ENCODE measurements around the gene GPRC5C.
A peak's percentile ranks its signal among the peaks of the same experiment; 100 is the strongest.

Gene GPRC5C

DNA sequence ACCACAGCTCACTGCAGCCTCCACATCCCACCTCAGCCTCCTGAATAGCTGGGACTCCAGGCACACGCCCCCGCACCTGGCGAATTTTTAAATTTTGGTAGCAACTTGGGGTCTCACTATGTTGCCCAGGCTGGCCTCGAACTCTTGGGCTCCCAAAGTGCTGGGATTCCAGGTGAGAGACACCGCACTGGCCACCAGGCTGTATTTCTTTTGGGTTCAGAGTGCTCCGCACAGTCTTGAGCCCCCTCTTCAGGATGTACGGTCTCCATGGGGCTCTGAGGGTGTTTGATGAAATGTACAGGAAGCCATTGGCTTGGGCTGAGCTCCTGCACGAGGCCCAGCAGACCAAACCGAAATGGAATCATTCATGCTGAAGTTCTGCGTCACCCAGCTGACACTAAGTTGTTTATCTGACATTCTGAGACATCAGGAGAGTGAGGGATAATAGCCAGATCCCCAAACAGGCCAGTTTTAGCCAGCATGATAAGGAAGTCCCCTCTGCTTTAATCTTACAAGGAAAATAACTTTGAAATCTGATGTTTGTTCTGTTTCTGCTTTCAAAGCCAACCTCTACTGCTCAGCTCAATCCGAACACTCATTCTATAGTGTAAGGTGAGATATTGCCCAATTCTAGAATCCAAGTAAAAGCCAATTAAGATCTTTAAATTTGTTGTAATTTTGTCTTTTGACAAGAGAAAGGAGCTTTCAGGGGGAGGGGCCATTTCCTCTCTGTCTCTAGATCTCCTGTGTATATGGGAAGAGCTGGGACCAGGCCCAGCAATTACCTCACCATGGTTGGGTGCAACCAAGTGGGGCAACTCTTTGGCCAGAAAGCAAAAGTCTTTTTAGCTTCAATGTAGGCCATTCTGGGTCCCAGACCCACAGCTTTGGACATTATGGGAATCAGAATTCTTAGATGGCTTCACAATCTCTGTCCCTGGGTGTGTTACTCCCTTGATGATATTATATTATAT, 40.9 kb upstream of the GPRC5C start:
- TF ChIP-seq TAF1 (IDR thresholded peaks at IDR 0.05; ENCODE audit: low read depth, low read length) (no peak), SPI1 (IDR thresholded peaks at IDR 0.05; ENCODE audit: low read depth, low read length) (no peak), POLR2AphosphoS5 (IDR thresholded peaks at IDR 0.05; ENCODE audit: low read depth, low read length) (no peak), POLR2A (IDR thresholded peaks at IDR 0.05; ENCODE audit: low read depth, low read length) (no peak), POU2F2 (IDR thresholded peaks at IDR 0.05; ENCODE audit: low read depth, low read length) (no peak), PAX5 (IDR thresholded peaks at IDR 0.05; ENCODE audit: insufficient read depth, low read length, severe bottlenecking) (no peak)
- FAIRE-seq: no peak
- no peak for DNase-seq (ENCODE audit: insufficient read length, low spot score)

DNA sequence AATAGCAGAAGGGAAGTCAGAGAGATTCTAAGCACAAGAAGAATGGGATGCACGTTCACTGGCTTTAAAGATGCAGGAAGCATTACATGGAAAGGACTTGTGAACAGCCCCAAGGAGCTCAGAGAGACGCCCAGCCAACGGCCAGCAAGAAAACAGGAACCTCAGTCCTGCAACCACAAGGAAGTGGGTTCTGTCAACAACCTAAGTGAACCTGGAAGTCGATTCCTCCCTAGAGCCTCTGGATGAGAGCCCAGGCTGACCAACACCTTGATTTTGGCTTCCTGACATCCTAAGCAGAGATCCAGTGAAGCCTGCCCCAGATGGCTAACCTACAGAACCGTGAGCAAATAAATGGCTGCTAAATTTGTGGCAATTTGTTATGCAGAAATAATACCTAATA, 40.1 kb upstream of the GPRC5C start:
- FAIRE-seq (no peak), DNase-seq (ENCODE audit: insufficient read length, low spot score) (no peak)
- no peak for TF ChIP-seq SPI1 (IDR thresholded peaks at IDR 0.05; ENCODE audit: low read depth, low read length)
- no peak for TF ChIP-seq POLR2A (IDR thresholded peaks at IDR 0.05; ENCODE audit: low read depth, low read length)
- TF ChIP-seq POLR2AphosphoS5 (IDR thresholded peaks at IDR 0.05; ENCODE audit: low read depth, low read length): no peak
- no peak for TF ChIP-seq POU2F2 (IDR thresholded peaks at IDR 0.05; ENCODE audit: low read depth, low read length)
- TF ChIP-seq TAF1 (IDR thresholded peaks at IDR 0.05; ENCODE audit: low read depth, low read length): no peak
- no peak for TF ChIP-seq PAX5 (IDR thresholded peaks at IDR 0.05; ENCODE audit: insufficient read depth, low read length, severe bottlenecking)

DNA sequence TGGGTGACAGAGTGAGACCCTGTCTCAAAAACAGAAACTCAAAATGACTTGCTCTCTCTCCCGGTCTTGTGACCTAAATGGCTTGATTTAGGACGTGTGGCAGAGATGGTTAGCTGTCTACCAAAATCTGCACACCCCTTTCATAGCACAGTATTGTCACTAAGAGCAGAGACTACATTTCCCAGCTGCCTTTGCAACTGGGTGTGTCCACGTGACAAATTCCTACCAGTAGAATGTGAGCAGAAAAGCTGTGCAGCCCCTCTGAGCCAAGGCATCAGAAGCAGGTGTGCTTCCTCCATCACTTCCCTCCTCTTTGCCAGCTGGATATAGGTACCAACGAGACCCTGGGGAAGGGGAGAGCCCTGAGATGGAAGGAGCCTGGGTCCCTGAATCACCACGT, 39.0 kb upstream of the GPRC5C start:
- FAIRE-seq (peak; percentile 87), DNase-seq (ENCODE audit: insufficient read length, low spot score) (no peak)
- no peak for TF ChIP-seq POLR2A (IDR thresholded peaks at IDR 0.05; ENCODE audit: low read depth, low read length)
- no peak for TF ChIP-seq SPI1 (IDR thresholded peaks at IDR 0.05; ENCODE audit: low read depth, low read length)
- no peak for TF ChIP-seq POLR2AphosphoS5 (IDR thresholded peaks at IDR 0.05; ENCODE audit: low read depth, low read length)
- TF ChIP-seq PAX5 (IDR thresholded peaks at IDR 0.05; ENCODE audit: insufficient read depth, low read length, severe bottlenecking): no peak
- TF ChIP-seq TAF1 (IDR thresholded peaks at IDR 0.05; ENCODE audit: low read depth, low read length): no peak
- TF ChIP-seq POU2F2 (IDR thresholded peaks at IDR 0.05; ENCODE audit: low read depth, low read length): no peak

DNA sequence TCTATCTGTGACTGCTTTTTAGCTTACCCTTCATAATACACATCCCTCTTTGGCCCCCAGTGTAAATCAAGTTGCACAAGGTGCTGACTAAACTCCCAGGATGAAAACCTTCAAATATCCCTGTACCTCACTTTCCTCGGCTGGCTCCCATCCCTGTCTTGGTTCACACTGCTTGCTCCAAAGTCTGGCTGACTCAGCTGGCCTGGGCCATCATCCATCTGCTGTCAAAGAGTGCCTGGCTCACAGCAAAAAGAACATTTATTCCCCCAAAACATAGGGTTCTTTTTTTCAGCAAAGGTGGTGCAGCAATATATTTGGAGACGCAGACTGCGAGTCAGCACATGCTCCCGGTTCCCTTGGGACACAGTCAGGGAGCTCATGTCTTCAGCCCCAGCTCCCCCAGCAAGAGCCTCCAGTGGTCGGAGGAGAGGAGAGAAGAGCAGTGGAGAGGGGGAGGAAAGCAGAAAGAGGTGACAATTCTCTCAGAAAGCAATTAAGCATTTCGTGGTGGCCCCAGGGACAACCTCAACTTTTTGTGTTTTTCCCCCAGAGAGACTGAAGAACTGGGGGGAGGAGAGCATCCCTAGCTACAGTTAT, 38.4 kb upstream of the GPRC5C start:
- no peak for DNase-seq (ENCODE audit: insufficient read length, low spot score)
- TF ChIP-seq SPI1 (IDR thresholded peaks at IDR 0.05; ENCODE audit: low read depth, low read length) (no peak), POLR2A (IDR thresholded peaks at IDR 0.05; ENCODE audit: low read depth, low read length) (no peak), PAX5 (IDR thresholded peaks at IDR 0.05; ENCODE audit: insufficient read depth, low read length, severe bottlenecking) (no peak), TAF1 (IDR thresholded peaks at IDR 0.05; ENCODE audit: low read depth, low read length) (no peak), POLR2AphosphoS5 (IDR thresholded peaks at IDR 0.05; ENCODE audit: low read depth, low read length) (no peak), POU2F2 (IDR thresholded peaks at IDR 0.05; ENCODE audit: low read depth, low read length) (no peak)
- FAIRE-seq: no peak

DNA sequence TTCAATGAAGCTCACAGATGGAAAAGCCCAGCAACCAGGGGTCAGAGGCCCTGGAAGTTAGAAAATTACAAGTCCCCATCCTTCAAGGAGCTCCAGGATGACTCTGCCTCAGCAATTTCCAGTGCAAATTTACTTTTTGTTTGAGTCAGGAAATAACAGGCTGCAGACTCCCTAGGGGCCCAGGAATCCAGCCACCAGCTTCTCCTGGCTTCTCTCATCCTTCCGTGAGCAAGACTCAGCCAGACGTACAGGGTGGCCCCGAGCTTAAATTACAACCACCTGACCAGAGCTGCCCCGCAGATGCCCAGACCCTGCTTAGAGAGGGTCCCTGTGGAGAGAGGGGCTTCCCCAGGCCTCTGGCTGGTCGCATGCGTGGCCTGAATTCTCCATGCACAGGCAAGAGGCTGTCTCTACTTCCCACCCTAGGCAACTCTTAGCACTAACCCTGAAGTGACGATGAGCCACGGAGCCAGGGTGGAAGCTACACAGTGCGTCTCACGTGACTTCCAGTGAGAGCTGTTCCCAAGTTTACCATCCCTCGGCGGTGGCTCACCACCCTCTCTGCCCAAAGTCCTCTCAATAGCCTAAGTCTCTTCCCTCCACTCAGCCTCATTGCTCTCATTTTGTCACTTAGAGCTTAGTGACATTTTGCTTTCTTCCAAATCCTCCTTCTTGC, 37.5 kb upstream of the GPRC5C start:
- DNase-seq (ENCODE audit: insufficient read length, low spot score) (no peak), FAIRE-seq (no peak)
- TF ChIP-seq SPI1 (IDR thresholded peaks at IDR 0.05; ENCODE audit: low read depth, low read length) (no peak), POLR2A (IDR thresholded peaks at IDR 0.05; ENCODE audit: low read depth, low read length) (no peak), POLR2AphosphoS5 (IDR thresholded peaks at IDR 0.05; ENCODE audit: low read depth, low read length) (no peak), PAX5 (IDR thresholded peaks at IDR 0.05; ENCODE audit: insufficient read depth, low read length, severe bottlenecking) (no peak), TAF1 (IDR thresholded peaks at IDR 0.05; ENCODE audit: low read depth, low read length) (no peak), POU2F2 (IDR thresholded peaks at IDR 0.05; ENCODE audit: low read depth, low read length) (no peak)

DNA sequence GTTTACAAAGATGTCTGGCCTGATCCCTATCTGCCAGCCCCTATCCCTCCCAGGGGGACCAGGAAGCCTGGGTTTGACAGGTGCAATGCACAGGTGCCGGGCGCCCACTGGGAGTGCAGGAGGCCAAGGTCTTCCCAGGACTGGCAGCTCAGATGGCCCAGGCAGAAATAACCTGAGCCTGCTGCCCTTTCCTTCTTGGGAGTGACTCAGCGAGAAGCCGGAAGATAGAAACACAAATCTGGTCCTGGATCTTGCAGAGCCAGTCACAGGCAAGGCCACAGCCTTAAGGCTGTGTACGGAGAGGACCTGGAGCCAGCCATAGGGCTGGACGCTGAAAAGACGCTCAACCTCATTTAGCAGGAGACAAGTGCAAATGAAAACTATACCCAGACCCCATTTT, 36.9 kb upstream of the GPRC5C start:
- TF ChIP-seq POU2F2 (IDR thresholded peaks at IDR 0.05; ENCODE audit: low read depth, low read length): no peak
- no peak for TF ChIP-seq PAX5 (IDR thresholded peaks at IDR 0.05; ENCODE audit: insufficient read depth, low read length, severe bottlenecking)
- TF ChIP-seq SPI1 (IDR thresholded peaks at IDR 0.05; ENCODE audit: low read depth, low read length): no peak
- TF ChIP-seq TAF1 (IDR thresholded peaks at IDR 0.05; ENCODE audit: low read depth, low read length): no peak
- no peak for TF ChIP-seq POLR2AphosphoS5 (IDR thresholded peaks at IDR 0.05; ENCODE audit: low read depth, low read length)
- TF ChIP-seq POLR2A (IDR thresholded peaks at IDR 0.05; ENCODE audit: low read depth, low read length): no peak
- DNase-seq (ENCODE audit: insufficient read length, low spot score): no peak
- FAIRE-seq: no peak

DNA sequence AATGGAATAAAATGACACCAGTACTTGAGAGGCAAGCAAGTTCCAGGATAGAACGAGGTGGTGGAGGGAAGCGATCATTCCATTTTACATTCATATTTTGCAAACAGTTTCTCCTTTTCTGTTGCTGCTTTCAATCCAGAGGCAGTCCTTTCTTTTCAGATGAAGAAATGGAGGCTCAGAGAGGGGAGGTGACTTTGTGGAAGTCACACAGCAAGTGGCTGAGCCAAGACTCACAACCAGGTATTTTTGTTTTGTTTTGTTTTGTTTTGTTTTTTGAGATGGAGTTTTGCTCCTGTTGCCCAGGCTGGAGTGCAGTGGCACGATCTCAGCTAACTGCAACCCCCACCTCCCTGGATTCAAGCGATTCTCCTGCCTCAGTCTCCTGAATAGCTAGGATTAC, 35.3 kb upstream of the GPRC5C start:
- FAIRE-seq (no peak), DNase-seq (ENCODE audit: insufficient read length, low spot score) (no peak)
- TF ChIP-seq PAX5 (IDR thresholded peaks at IDR 0.05; ENCODE audit: insufficient read depth, low read length, severe bottlenecking): no peak
- TF ChIP-seq SPI1 (IDR thresholded peaks at IDR 0.05; ENCODE audit: low read depth, low read length): no peak
- TF ChIP-seq POLR2AphosphoS5 (IDR thresholded peaks at IDR 0.05; ENCODE audit: low read depth, low read length): no peak
- TF ChIP-seq TAF1 (IDR thresholded peaks at IDR 0.05; ENCODE audit: low read depth, low read length): no peak
- no peak for TF ChIP-seq POLR2A (IDR thresholded peaks at IDR 0.05; ENCODE audit: low read depth, low read length)
- TF ChIP-seq POU2F2 (IDR thresholded peaks at IDR 0.05; ENCODE audit: low read depth, low read length): no peak

DNA sequence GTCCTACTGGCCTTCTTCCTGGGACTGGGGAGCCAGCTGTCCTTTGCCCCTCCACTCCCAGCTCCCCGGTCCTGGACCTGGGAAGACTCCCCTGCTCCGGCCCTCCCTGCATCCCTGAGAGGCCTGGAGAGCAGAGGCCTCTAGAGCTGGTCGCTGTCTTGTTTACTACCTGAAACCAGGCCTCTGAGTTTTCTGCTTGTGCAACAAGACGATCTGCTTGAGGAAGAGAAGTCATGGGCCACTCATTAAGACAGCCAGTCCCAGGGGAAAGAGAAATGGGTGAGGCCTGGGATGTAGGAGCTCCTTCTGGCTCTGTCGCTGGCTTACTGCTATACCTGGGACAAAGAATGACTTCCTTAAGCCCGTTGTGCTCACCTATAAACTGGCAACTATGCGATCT, 29.8 kb upstream of the GPRC5C start:
- no peak for FAIRE-seq
- no peak for TF ChIP-seq POU2F2 (IDR thresholded peaks at IDR 0.05; ENCODE audit: low read depth, low read length)
- no peak for TF ChIP-seq POLR2A (IDR thresholded peaks at IDR 0.05; ENCODE audit: low read depth, low read length)
- no peak for TF ChIP-seq POLR2AphosphoS5 (IDR thresholded peaks at IDR 0.05; ENCODE audit: low read depth, low read length)
- no peak for TF ChIP-seq TAF1 (IDR thresholded peaks at IDR 0.05; ENCODE audit: low read depth, low read length)
- TF ChIP-seq PAX5 (IDR thresholded peaks at IDR 0.05; ENCODE audit: insufficient read depth, low read length, severe bottlenecking): no peak
- no peak for TF ChIP-seq SPI1 (IDR thresholded peaks at IDR 0.05; ENCODE audit: low read depth, low read length)
- no peak for DNase-seq (ENCODE audit: insufficient read length, low spot score)
